ENCODE data around the gene FOXN3.

GRCh38 chr14:89451229-89451628 is 34.2 kb upstream of the FOXN3 start:
- no peak for TF ChIP-seq POLR2A (IDR thresholded peaks at IDR 0.05; ENCODE audit: low read length)
- no peak for TF ChIP-seq GATA1 (IDR thresholded peaks at IDR 0.05; ENCODE audit: low read depth, low read length)

All from erythroblast (primary cell).